Measurements from ENCODE around the gene SF3B6. TPM values are rescaled to one million over a fixed set of nuclear protein-coding genes. Genes with fewer than 3 reads are reported as not detected.
A peak's percentile ranks its signal among the peaks of the same experiment; 100 is the strongest.

The SF3B6 gene
- total RNA-seq, 2 donors from 2014 or later: 21.4 to 42.8 TPM

DNA sequence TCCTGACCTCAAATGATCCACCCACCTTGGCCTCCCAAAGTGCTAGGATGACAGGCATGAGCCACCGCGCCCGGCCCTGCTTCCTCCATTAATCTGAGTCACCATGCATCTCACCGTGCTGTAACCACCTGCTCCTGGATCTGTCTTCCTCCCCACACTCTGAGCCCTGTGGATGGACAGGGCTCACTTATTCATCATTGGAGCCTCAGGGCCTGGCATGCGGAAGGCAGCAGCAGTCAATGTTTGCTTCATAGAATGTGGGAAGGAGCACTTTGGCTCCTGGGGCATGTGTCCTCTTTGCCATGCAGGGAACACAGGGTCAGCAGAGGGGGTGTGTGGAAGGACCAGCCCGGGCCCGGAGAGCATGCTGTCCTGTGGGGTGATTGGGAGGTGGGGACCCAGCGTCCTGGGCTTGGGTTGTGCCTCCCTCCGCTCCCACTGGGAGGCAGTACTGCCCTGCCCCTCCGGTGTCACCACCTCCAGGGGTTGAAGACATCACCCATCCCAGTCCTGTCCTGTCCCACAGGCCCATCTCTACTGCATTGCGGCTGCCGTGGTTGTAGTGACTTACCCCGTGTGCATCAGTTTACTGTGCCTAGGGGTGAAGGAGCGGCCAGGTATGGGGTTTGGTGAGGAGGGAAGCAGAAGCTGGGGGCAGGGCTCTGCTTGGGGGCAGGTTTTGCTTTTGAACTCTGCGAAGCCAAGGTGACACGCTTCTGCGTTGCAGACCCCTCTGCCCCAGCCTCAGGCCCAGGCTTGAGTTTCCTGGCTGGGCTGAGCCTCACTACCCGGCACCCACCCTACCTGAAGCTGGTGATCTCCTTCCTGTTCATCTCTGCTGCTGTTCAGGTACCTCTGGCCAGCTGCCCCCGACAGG, 54.8 kb downstream of the SF3B6 start:
- peak in 3 of 4 donors; percentile 10 to 44 (median 16) for DNase-seq
- Histone ChIP-seq H3K4me3 (no peak overlapping the region), H3K27me3 (no peaks in the 10 kb centered on the region), H3K4me1 (no peaks in the 10 kb centered on the region), H3K9me3 (no peaks in the 10 kb centered on the region), H3K27ac (no peak overlapping the region), H3K36me3 (replicated peaks in 1 of 2; ENCODE audit: insufficient read depth in 1 of 2, low read depth in 2 of 2) (no peaks in the 10 kb centered on the region)
- no peak for TF ChIP-seq POLR2A (IDR thresholded peaks at IDR 0.05)
- peak in 4 of 7 experiments; percentile 30 to 57 (median 32) for TF ChIP-seq CTCF (IDR thresholded peaks at IDR 0.05)
- peak; percentile 32 for ATAC-seq
- intact Hi-C loops (cut with DNase I): no loop called here
- WGBS, 2 donors: 67 to 78% methylated on average over 14 to 19 of the region's 19 CpGs

DNA sequence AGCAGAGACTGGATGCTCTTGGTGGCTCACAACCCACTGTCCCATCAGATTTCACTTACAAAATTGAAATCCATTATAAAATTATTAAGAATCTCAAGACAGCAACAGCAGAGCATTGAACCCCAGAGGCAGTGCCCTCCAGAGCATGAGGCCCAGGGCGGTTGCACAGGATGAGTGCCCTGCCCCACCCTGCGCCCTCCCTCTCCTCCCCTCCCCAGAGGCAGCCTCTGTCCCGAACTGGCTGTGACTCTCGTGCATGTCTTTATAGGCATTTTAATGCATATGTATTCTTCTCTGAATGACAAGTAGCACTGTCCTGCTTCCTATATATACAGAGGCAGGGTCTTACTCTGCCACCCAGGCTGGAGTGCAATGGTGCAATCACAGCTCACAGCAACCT, 55.9 kb downstream of the SF3B6 start:
- no peaks in the 10 kb centered on the region for H3K36me3 ChIP-seq (replicated peaks in 1 of 2; ENCODE audit: insufficient read depth in 1 of 2, low read depth in 2 of 2)
- 74 to 90% methylated on average over 4 of the region's 4 CpGs for WGBS, 2 donors
- no peaks in the 10 kb centered on the region for H3K9me3 ChIP-seq
- H3K4me3 ChIP-seq: no peak overlapping the region
- intact Hi-C loops (cut with DNase I): no loop called here
- no peak for DNase-seq
- TF ChIP-seq CTCF (IDR thresholded peaks at IDR 0.05): no peak
- no peak for TF ChIP-seq POLR2A (IDR thresholded peaks at IDR 0.05)
- no peaks in the 10 kb centered on the region for H3K4me1 ChIP-seq
- no peak overlapping the region for H3K27ac ChIP-seq
- no peaks in the 10 kb centered on the region for H3K27me3 ChIP-seq
- ATAC-seq: no peak

DNA sequence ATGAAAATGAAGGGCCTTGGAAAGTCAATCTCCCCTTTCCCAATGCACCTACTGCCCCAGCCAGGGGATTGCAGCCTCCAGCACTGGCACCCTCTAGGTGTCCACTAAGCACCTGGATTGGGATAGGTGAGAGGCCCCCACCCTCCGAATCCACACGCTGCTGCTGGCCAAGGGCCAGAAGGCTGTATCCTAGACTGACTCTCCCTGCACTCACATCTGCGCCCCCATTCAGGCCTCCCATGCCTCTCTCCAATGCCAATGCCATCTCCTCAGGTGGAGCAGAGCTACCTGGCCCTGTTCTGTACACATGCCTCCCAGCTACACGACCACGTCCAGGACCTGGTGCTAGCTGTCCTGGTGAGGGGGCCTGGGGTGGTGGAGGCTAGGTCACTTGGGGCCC, 56.4 kb downstream of the SF3B6 start:
- DNase-seq (no peak), ATAC-seq (no peak)
- intact Hi-C loops (cut with DNase I): no loop called here
- no peaks in the 10 kb centered on the region for H3K9me3 ChIP-seq
- 77 to 100% methylated on average over 1 to 5 of the region's 5 CpGs for WGBS, 2 donors
- TF ChIP-seq POLR2A (IDR thresholded peaks at IDR 0.05) (no peak), CTCF (IDR thresholded peaks at IDR 0.05) (no peak)
- H3K27ac ChIP-seq: no peak overlapping the region
- H3K4me3 ChIP-seq: no peak overlapping the region
- H3K27me3 ChIP-seq: no peaks in the 10 kb centered on the region
- no peaks in the 10 kb centered on the region for H3K4me1 ChIP-seq
- no peaks in the 10 kb centered on the region for H3K36me3 ChIP-seq (replicated peaks in 1 of 2; ENCODE audit: insufficient read depth in 1 of 2, low read depth in 2 of 2)

- 73 to 80% methylated on average over 9 of the region's 9 CpGs for WGBS, 2 donors
- intact Hi-C loops (cut with DNase I): no loop called here
- H3K4me1 ChIP-seq: no peaks in the 10 kb centered on the region
- no peak for ATAC-seq
- H3K9me3 ChIP-seq: no peaks in the 10 kb centered on the region
- no peaks in the 10 kb centered on the region for H3K36me3 ChIP-seq (replicated peaks in 1 of 2; ENCODE audit: insufficient read depth in 1 of 2, low read depth in 2 of 2)
- H3K27ac ChIP-seq: no peak overlapping the region
- no peak for DNase-seq
- no peak overlapping the region for H3K4me3 ChIP-seq
- no peak for TF ChIP-seq CTCF (IDR thresholded peaks at IDR 0.05)
- no peaks in the 10 kb centered on the region for H3K27me3 ChIP-seq
Measured at GRCh38 chr2:24018241-24018640, 57.9 kb downstream of the SF3B6 start.

GRCh38 chr2:24017711-24018110, 58.4 kb downstream of the SF3B6 start:
- ATAC-seq (no peak), DNase-seq (no peak)
- WGBS, 2 donors: 79 to 81% methylated on average over 8 of the region's 8 CpGs
- H3K27me3 ChIP-seq: no peaks in the 10 kb centered on the region
- no peaks in the 10 kb centered on the region for H3K4me1 ChIP-seq
- H3K36me3 ChIP-seq (replicated peaks in 1 of 2; ENCODE audit: insufficient read depth in 1 of 2, low read depth in 2 of 2): no peaks in the 10 kb centered on the region
- no peak for TF ChIP-seq CTCF (IDR thresholded peaks at IDR 0.05)
- TF ChIP-seq POLR2A (IDR thresholded peaks at IDR 0.05): no peak
- no peaks in the 10 kb centered on the region for H3K9me3 ChIP-seq
- no peak overlapping the region for H3K27ac ChIP-seq
- no peak overlapping the region for H3K4me3 ChIP-seq
- intact Hi-C loops (cut with DNase I): no loop called here
